COLO829 (cell line): Measurements from ENCODE around the gene RAB30.
"Not testable (repeated sequence)": the region's sequence is repeated elsewhere in the genome, so short reads cannot be mapped to it uniquely, and the experiment has no call there.

ENCODE experiments used
- DNase-seq: peaks from one replicate; pipeline ENCODE4 v3.0.0; 2012; ENCODE audit warnings: low spot score

RAB30 gene

GRCh38 chr11:82981852-82982251 is 89.8 kb downstream of the RAB30 start:
- no peak for DNase-seq

GRCh38 chr11:82980947-82981346 is 90.8 kb downstream of the RAB30 start:
- DNase-seq, result no peak

- peak; percentile 45 for DNase-seq
These were observed 91.4 kb downstream of the RAB30 start for GRCh38 chr11:82980292-82980691.

GRCh38 chr11:82979824-82980223 is 91.9 kb downstream of the RAB30 start:
- no peak for DNase-seq

- DNase-seq, result peak; percentile 76
These were observed 93.1 kb downstream of the RAB30 start for GRCh38 chr11:82978422-82979099.

- DNase-seq, result no peak
These were observed 94.9 kb downstream of the RAB30 start for GRCh38 chr11:82976786-82977185.

- no peak for DNase-seq
These were observed 95.8 kb downstream of the RAB30 start for GRCh38 chr11:82975882-82976281.

GRCh38 chr11:82974851-82975250 is 96.8 kb downstream of the RAB30 start:
- no peak for DNase-seq

GRCh38 chr11:82974135-82974534 is 97.6 kb downstream of the RAB30 start:
- DNase-seq, result no peak

GRCh38 chr11:82972103-82972502 is 99.6 kb downstream of the RAB30 start:
- no peak for DNase-seq

GRCh38 chr11:82971519-82971946 is 100.2 kb downstream of the RAB30 start:
- DNase-seq, result not testable (repeated sequence)

GRCh38 chr11:82970507-82971083 is 101.1 kb downstream of the RAB30 start:
- DNase-seq, result not testable (repeated sequence)

GRCh38 chr11:82969811-82970210 is 101.9 kb downstream of the RAB30 start:
- no peak for DNase-seq

GRCh38 chr11:82967381-82967780 is 104.3 kb downstream of the RAB30 start:
- DNase-seq, result no peak

GRCh38 chr11:82962021-82962420 is 109.7 kb downstream of the RAB30 start:
- not testable (repeated sequence) for DNase-seq

- DNase-seq, result no peak
These were observed 110.9 kb downstream of the RAB30 start for GRCh38 chr11:82960779-82961143.

GRCh38 chr11:82959987-82960778 is 111.5 kb downstream of the RAB30 start:
- no peak for DNase-seq

GRCh38 chr11:82955736-82956453 is 115.8 kb downstream of the RAB30 start:
- DNase-seq, result not testable (repeated sequence)

GRCh38 chr11:82950502-82950901 is 121.2 kb downstream of the RAB30 start:
- DNase-seq, result not testable (repeated sequence)

GRCh38 chr11:82949352-82949751 is 122.3 kb downstream of the RAB30 start:
- no peak for DNase-seq

GRCh38 chr11:82945682-82946081 is 126.0 kb downstream of the RAB30 start:
- no peak for DNase-seq

- not testable (repeated sequence) for DNase-seq
These were observed 126.7 kb downstream of the RAB30 start for GRCh38 chr11:82945041-82945440.
